Measurements from ENCODE around the gene RSPH1.

GRCh38 chr21:42498012-42498411 lies 2.0 kb upstream of the RSPH1 start:
- TF ChIP-seq POLR2A (IDR thresholded peaks at IDR 0.05; ENCODE audit: control extremely low read depth in 1 of 2, low read depth in 2 of 2, low read length in 2 of 2) (no peak), SUZ12 (IDR thresholded peaks at IDR 0.05; ENCODE audit: low read length) (no peak), SAP30 (IDR thresholded peaks at IDR 0.05; ENCODE audit: insufficient read depth, insufficient replicate concordance, low read length) (no peak), SIX5 (IDR thresholded peaks at IDR 0.05; ENCODE audit: low read depth, low read length) (no peak), EZH2 (IDR thresholded peaks at IDR 0.05; ENCODE audit: low read depth, low read length, severe bottlenecking) (no peak), ZNF274 (IDR thresholded peaks at IDR 0.05; ENCODE audit: borderline replicate concordance, extremely low read depth, low read length) (no peak), JUN (IDR thresholded peaks at IDR 0.05; ENCODE audit: low read depth, low read length) (no peak), TAF1 (IDR thresholded peaks at IDR 0.05; ENCODE audit: low read depth, low read length) (no peak)
- TF ChIP-seq, protein P1, sequence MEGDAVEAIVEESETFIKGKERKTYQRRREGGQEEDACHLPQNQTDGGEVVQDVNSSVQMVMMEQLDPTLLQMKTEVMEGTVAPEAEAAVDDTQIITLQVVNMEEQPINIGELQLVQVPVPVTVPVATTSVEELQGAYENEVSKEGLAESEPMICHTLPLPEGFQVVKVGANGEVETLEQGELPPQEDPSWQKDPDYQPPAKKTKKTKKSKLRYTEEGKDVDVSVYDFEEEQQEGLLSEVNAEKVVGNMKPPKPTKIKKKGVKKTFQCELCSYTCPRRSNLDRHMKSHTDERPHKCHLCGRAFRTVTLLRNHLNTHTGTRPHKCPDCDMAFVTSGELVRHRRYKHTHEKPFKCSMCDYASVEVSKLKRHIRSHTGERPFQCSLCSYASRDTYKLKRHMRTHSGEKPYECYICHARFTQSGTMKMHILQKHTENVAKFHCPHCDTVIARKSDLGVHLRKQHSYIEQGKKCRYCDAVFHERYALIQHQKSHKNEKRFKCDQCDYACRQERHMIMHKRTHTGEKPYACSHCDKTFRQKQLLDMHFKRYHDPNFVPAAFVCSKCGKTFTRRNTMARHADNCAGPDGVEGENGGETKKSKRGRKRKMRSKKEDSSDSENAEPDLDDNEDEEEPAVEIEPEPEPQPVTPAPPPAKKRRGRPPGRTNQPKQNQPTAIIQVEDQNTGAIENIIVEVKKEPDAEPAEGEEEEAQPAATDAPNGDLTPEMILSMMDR (IDR thresholded peaks at IDR 0.05; ENCODE audit: control extremely low read depth in 1 of 3, insufficient read depth in 1 of 3, low read depth in 1 of 3, low read length in 3 of 3), result no peak

Measured in H1 (cell line).